ENCODE measurements around the gene LRRTM4. TPM values are rescaled to one million over a fixed set of nuclear protein-coding genes. Genes with fewer than 3 reads are reported as not detected.

The LRRTM4 gene
- total RNA-seq, 1 experiment from 2014 or later, result 12.0 TPM

GRCh38 chr2:76973610-76974009 lies 548.6 kb downstream of the LRRTM4 start:
- Mint-ChIP-seq H3K27ac (no peak overlapping the region), H3K36me3 (ENCODE audit: insufficient read depth in 1 of 3, low read depth in 3 of 3) (no peaks in the 10 kb centered on the region), H3K27me3 (ENCODE audit: low read depth) (no peaks in the 10 kb centered on the region), H3K4me3 (no peak overlapping the region), H3K4me1 (no peaks in the 10 kb centered on the region), H3K9me3 (no peaks in the 10 kb centered on the region)
- H3K18ac ChIP-seq (ENCODE audit: insufficient read length, low read depth, low read length), result no peak overlapping the region
- no peaks in the 10 kb centered on the region for H3K79me1 ChIP-seq (ENCODE audit: insufficient read depth, low read depth, low read length, poor library complexity, severe bottlenecking)
- H3K79me2 ChIP-seq (ENCODE audit: insufficient read depth, low read length), result no peaks in the 10 kb centered on the region
- no peak overlapping the region for H2BK12ac ChIP-seq (ENCODE audit: insufficient read length, low read depth, low read length)
- H3K56ac ChIP-seq (ENCODE audit: insufficient read length, low read depth, low read length), result no peak overlapping the region
- H3K9me3 ChIP-seq (ENCODE audit: control insufficient read depth, low read depth, low read length), result no peaks in the 10 kb centered on the region
- no CpG with 5 or more reads among the region's 4 CpGs for WGBS (ENCODE audit: extremely low coverage, insufficient read length, low lambda C conversion rate)
- H3K27ac ChIP-seq (ENCODE audit: insufficient read length, low read depth, low read length), result no peak overlapping the region
- H4K5ac ChIP-seq (ENCODE audit: insufficient read length, low read depth, low read length), result no peak overlapping the region
- DNase-seq, result no peak
- no peak overlapping the region for H4K91ac ChIP-seq (ENCODE audit: insufficient read length, low read depth, low read length)
- H4K8ac ChIP-seq (replicated peaks; ENCODE audit: insufficient read length, low read depth, low read length), result no peak overlapping the region
- no peaks in the 10 kb centered on the region for H3K23me2 ChIP-seq (ENCODE audit: insufficient read length, low read depth, low read length, poor library complexity, severe bottlenecking)
- no peak overlapping the region for H3K4me2 ChIP-seq (ENCODE audit: insufficient read depth, insufficient read length, low read length)
- H3K27me3 ChIP-seq (ENCODE audit: insufficient read depth, low read length), result no peaks in the 10 kb centered on the region
- no peak overlapping the region for H3K14ac ChIP-seq (ENCODE audit: insufficient read depth, low read length)
- H2AK5ac ChIP-seq (ENCODE audit: insufficient read length, low read length), result no peak overlapping the region
- H2BK120ac ChIP-seq (ENCODE audit: low read depth, low read length, poor library complexity, severe bottlenecking), result no peak overlapping the region
- H2AFZ ChIP-seq (ENCODE audit: low read length), result no peak overlapping the region
- no peak overlapping the region for H3T11ph ChIP-seq (ENCODE audit: low read length)
- H3K4ac ChIP-seq (ENCODE audit: low read depth, low read length), result no peak overlapping the region
- no peak for TF ChIP-seq CTCF (conservative IDR thresholded peaks at IDR 0.05)
- no peak overlapping the region for H3K23ac ChIP-seq (ENCODE audit: insufficient read length, low read depth, low read length)
- no peak overlapping the region for H2BK20ac ChIP-seq (ENCODE audit: low read depth, low read length, poor library complexity, severe bottlenecking)
- H2BK15ac ChIP-seq (ENCODE audit: low read depth, low read length), result no peak overlapping the region
- H2BK5ac ChIP-seq (ENCODE audit: insufficient read length, low read length), result no peak overlapping the region
- no peaks in the 10 kb centered on the region for H3K4me1 ChIP-seq (ENCODE audit: insufficient read depth, low read length)
- no peak overlapping the region for H3K9ac ChIP-seq (ENCODE audit: extremely low read depth, insufficient read length, low read length)
- no peaks in the 10 kb centered on the region for H4K20me1 ChIP-seq (ENCODE audit: control insufficient read depth, insufficient read depth, insufficient read length)
